Measurements from ENCODE around the gene SH3BP4. TPM values are rescaled to one million over a fixed set of nuclear protein-coding genes. Genes with fewer than 3 reads are reported as not detected.

SH3BP4 gene
- polyA plus RNA-seq, 1 donor (not counting 4 experiments of a cell fraction or from before 2014, with no cell fraction given): 50.4 TPM

- Histone ChIP-seq H3K4me3 (ENCODE audit: control insufficient read depth in 2 of 3, extremely low read depth in 1 of 3, insufficient read depth in 2 of 3, low read depth in 1 of 3, low read length in 3 of 3) (no peak overlapping the region), H3K36me3 (ENCODE audit: control insufficient read depth in 2 of 2, extremely low read depth in 1 of 2, insufficient read depth in 2 of 2, low read length in 2 of 2) (peaks cover 2 to 5% of the 10 kb centered on the region in 2 experiments), H3K79me2 (ENCODE audit: control insufficient read depth, insufficient read depth, low read length) (peaks cover 93% of the 10 kb centered on the region), H3K9ac (ENCODE audit: control insufficient read depth, extremely low read depth, insufficient read depth, low read length) (no peak overlapping the region), H4K20me1 (ENCODE audit: control insufficient read depth, extremely low read depth, insufficient read depth, low read length) (peaks cover 17% of the 10 kb centered on the region), H3K9me1 (ENCODE audit: control insufficient read depth, extremely low read depth, insufficient read depth, low read length) (peaks cover 2% of the 10 kb centered on the region), H3K4me2 (ENCODE audit: control insufficient read depth, extremely low read depth, insufficient read depth, low read depth, low read length) (no peak overlapping the region), H3K27me3 (ENCODE audit: control insufficient read depth, extremely low read depth, insufficient read depth, low read length) (no peaks in the 10 kb centered on the region), H3K4me1 (ENCODE audit: control insufficient read depth, extremely low read depth, insufficient read depth, low read length) (peaks cover 35% of the 10 kb centered on the region), H3K9me3 (ENCODE audit: control insufficient read depth, low read depth, low read length) (no peaks in the 10 kb centered on the region), H3K27ac (ENCODE audit: control insufficient read depth, insufficient read depth, low read length) (no peak overlapping the region), H2AFZ (ENCODE audit: control insufficient read depth, low read length) (no peak overlapping the region)
- TF ChIP-seq CTCF (optimal IDR thresholded peaks at IDR 0.05 in 1 of 3, IDR thresholded peaks at IDR 0.05 in 1 of 3, conservative IDR thresholded peaks at IDR 0.05 in 1 of 3; ENCODE audit: extremely low read depth in 1 of 3, insufficient read depth in 2 of 3, low read length in 3 of 3) (no peak), EZH2 (IDR thresholded peaks at IDR 0.05; ENCODE audit: low read length) (no peak)
- DNase-seq (ENCODE audit: low read depth, low spot score) (no peak), FAIRE-seq (no peak)
- dilution Hi-C loops (cut with MboI; ENCODE audit: extremely low pct_ligation_motif_present, low sequenced_read_pairs): no loop called here
These were observed 10.0 kb downstream of the SH3BP4 start for GRCh38 chr2:234961784-234962183.

GRCh38 chr2:234963773-234964615 is 12.2 kb downstream of the SH3BP4 start:
- Histone ChIP-seq H3K4me3 (ENCODE audit: control insufficient read depth in 2 of 3, extremely low read depth in 1 of 3, insufficient read depth in 2 of 3, low read depth in 1 of 3, low read length in 3 of 3) (peak overlapping the region in 1 of 3 experiments; percentile 19), H3K79me2 (ENCODE audit: control insufficient read depth, insufficient read depth, low read length) (peaks cover 94% of the 10 kb centered on the region), H3K9ac (ENCODE audit: control insufficient read depth, extremely low read depth, insufficient read depth, low read length) (peak overlapping the region; percentile 50), H3K9me3 (ENCODE audit: control insufficient read depth, low read depth, low read length) (no peaks in the 10 kb centered on the region), H3K9me1 (ENCODE audit: control insufficient read depth, extremely low read depth, insufficient read depth, low read length) (peaks cover 7% of the 10 kb centered on the region), H3K27me3 (ENCODE audit: control insufficient read depth, extremely low read depth, insufficient read depth, low read length) (no peaks in the 10 kb centered on the region), H3K36me3 (ENCODE audit: control insufficient read depth in 2 of 2, extremely low read depth in 1 of 2, insufficient read depth in 2 of 2, low read length in 2 of 2) (peaks cover 6 to 10% of the 10 kb centered on the region in 2 experiments), H2AFZ (ENCODE audit: control insufficient read depth, low read length) (no peak overlapping the region), H3K27ac (ENCODE audit: control insufficient read depth, insufficient read depth, low read length) (peak overlapping the region; percentile 72), H3K4me1 (ENCODE audit: control insufficient read depth, extremely low read depth, insufficient read depth, low read length) (peaks cover 30% of the 10 kb centered on the region), H3K4me2 (ENCODE audit: control insufficient read depth, extremely low read depth, insufficient read depth, low read depth, low read length) (peak overlapping the region; percentile 66), H4K20me1 (ENCODE audit: control insufficient read depth, extremely low read depth, insufficient read depth, low read length) (peaks cover 18% of the 10 kb centered on the region)
- DNase-seq (ENCODE audit: low read depth, low spot score): peak; percentile 79
- TF ChIP-seq EZH2 (IDR thresholded peaks at IDR 0.05; ENCODE audit: low read length) (no peak), CTCF (optimal IDR thresholded peaks at IDR 0.05 in 1 of 3, IDR thresholded peaks at IDR 0.05 in 1 of 3, conservative IDR thresholded peaks at IDR 0.05 in 1 of 3; ENCODE audit: extremely low read depth in 1 of 3, insufficient read depth in 2 of 3, low read length in 3 of 3) (no peak)
- dilution Hi-C loops (cut with MboI; ENCODE audit: extremely low pct_ligation_motif_present, low sequenced_read_pairs): no loop called here
- peak; percentile 86 for FAIRE-seq
